ENCODE measurements around the gene ERC2. TPM values are rescaled to one million over a fixed set of nuclear protein-coding genes. Genes with fewer than 3 reads are reported as not detected.

The ERC2 gene
- total RNA-seq, 2 donors from 2014 or later, result 16.1 to 22.8 TPM

DNA sequence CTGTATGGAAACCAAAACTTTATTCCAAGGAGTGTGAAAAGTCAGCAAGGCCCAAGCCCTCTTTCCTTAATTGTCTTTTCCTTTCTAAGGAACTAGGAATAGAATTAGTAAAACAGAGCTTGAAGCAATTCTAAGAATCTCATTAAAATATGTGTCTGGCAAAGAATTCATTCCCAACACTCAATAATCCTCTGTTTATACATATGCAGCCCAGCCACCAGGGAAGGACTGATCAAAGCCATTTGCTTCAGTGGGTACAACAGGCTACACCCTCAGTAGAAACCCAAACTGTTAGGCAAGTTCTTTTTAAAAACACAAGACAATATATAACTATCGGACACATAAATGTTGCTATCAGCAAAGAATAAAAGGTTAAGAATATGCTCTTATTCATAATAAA lies 266.9 kb downstream of the ERC2 start:
- WGBS, 2 experiments (ENCODE audit: insufficient coverage in 1 of 2, insufficient read length in 1 of 2), result 0% methylated on average over 1 of the region's 1 CpG; no CpG with 5 or more reads in 1 of the 2 experiments
- Histone ChIP-seq H3K36me3 (ENCODE audit: control insufficient read depth, insufficient read depth, low read length) (no peaks in the 10 kb centered on the region), H3K27me3 (ENCODE audit: control insufficient read depth, insufficient read depth, low read length, poor library complexity, severe bottlenecking) (no peaks in the 10 kb centered on the region), H3K4me3 (ENCODE audit: low read length) (no peak overlapping the region), H3K9me3 (ENCODE audit: control insufficient read depth, low read length) (no peaks in the 10 kb centered on the region), H3K27ac (ENCODE audit: low read depth, low read length) (no peak overlapping the region), H3K9ac (ENCODE audit: extremely low read depth, low read length, poor library complexity, severe bottlenecking) (no peak overlapping the region), H3K4me1 (ENCODE audit: control insufficient read depth, insufficient read depth, low read length) (no peaks in the 10 kb centered on the region)
- no peaks in the 10 kb centered on the region for H3K9me3 Mint-ChIP-seq
- no peak overlapping the region for H3K27ac Mint-ChIP-seq
- no peak for DNase-seq
- H3K27me3 Mint-ChIP-seq (ENCODE audit: insufficient read depth), result no peaks in the 10 kb centered on the region
- peaks cover 7% of the 10 kb centered on the region for H3K4me1 Mint-ChIP-seq
- no peak overlapping the region for H3K4me3 Mint-ChIP-seq
- TF ChIP-seq, protein P1, sequence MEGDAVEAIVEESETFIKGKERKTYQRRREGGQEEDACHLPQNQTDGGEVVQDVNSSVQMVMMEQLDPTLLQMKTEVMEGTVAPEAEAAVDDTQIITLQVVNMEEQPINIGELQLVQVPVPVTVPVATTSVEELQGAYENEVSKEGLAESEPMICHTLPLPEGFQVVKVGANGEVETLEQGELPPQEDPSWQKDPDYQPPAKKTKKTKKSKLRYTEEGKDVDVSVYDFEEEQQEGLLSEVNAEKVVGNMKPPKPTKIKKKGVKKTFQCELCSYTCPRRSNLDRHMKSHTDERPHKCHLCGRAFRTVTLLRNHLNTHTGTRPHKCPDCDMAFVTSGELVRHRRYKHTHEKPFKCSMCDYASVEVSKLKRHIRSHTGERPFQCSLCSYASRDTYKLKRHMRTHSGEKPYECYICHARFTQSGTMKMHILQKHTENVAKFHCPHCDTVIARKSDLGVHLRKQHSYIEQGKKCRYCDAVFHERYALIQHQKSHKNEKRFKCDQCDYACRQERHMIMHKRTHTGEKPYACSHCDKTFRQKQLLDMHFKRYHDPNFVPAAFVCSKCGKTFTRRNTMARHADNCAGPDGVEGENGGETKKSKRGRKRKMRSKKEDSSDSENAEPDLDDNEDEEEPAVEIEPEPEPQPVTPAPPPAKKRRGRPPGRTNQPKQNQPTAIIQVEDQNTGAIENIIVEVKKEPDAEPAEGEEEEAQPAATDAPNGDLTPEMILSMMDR (conservative IDR thresholded peaks at IDR 0.05), result no peak
- H3K36me3 Mint-ChIP-seq (ENCODE audit: low read depth), result no peaks in the 10 kb centered on the region

DNA sequence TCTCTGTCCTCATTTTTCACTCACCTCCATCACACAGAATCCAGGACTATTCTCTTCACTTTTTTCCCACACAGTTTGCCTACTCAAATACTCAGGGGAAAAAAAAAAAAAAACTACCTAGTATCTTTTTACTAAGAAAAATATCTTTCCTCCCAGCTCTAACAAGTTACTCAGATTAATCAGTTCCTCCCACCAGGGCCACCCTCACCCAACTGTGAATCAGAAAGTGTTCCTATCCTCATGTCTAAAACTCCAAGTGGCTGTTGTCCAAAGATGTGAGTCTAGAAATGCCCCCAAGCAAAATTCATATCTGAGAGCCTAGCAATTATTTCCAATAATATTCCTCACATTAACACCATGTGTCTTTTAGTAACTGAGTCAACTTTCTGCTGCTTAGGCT lies 268.0 kb downstream of the ERC2 start:
- H3K9me3 ChIP-seq (ENCODE audit: control insufficient read depth, low read length), result no peaks in the 10 kb centered on the region

DNA sequence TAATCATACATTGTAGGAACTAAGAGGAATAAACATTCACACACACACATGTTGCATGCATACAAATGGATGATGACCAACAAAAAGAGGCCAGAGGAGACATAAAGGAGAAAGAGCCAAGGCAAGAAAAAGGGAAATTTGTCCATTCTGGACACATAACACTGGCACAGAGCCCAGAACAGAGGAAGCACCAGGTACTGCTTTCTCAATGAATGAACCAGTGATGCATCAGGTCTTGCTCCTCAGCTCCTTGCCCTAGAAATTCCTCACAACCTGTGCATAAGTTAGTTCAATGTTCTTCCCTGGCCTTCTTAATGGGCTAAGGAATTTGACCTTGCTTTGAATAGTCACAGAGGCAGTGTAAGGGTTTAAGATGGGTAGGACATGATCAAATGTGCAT lies 270.3 kb downstream of the ERC2 start:
- Histone ChIP-seq H3K27ac (ENCODE audit: low read depth, low read length) (no peak overlapping the region), H3K27me3 (ENCODE audit: control insufficient read depth, insufficient read depth, low read length, poor library complexity, severe bottlenecking) (no peaks in the 10 kb centered on the region), H3K36me3 (ENCODE audit: control insufficient read depth, insufficient read depth, low read length) (no peaks in the 10 kb centered on the region), H3K9me3 (ENCODE audit: control insufficient read depth, low read length) (no peaks in the 10 kb centered on the region), H3K4me1 (ENCODE audit: control insufficient read depth, insufficient read depth, low read length) (peaks cover 5% of the 10 kb centered on the region), H3K4me3 (ENCODE audit: low read length) (no peak overlapping the region), H3K9ac (ENCODE audit: extremely low read depth, low read length, poor library complexity, severe bottlenecking) (no peak overlapping the region)
- no peaks in the 10 kb centered on the region for H3K9me3 Mint-ChIP-seq
- H3K4me1 Mint-ChIP-seq, result peaks cover 17% of the 10 kb centered on the region
- no peak overlapping the region for H3K27ac Mint-ChIP-seq
- H3K4me3 Mint-ChIP-seq, result no peak overlapping the region
- TF ChIP-seq, protein P1 (conservative IDR thresholded peaks at IDR 0.05), result no peak
- H3K36me3 Mint-ChIP-seq (ENCODE audit: low read depth), result no peaks in the 10 kb centered on the region
- DNase-seq, result no peak
- no peaks in the 10 kb centered on the region for H3K27me3 Mint-ChIP-seq (ENCODE audit: insufficient read depth)

More for the DNA sequence above, 268.0 kb downstream of the ERC2 start:
- Histone ChIP-seq H3K4me1 (ENCODE audit: control insufficient read depth, insufficient read depth, low read length) (peaks cover 5% of the 10 kb centered on the region), H3K36me3 (ENCODE audit: control insufficient read depth, insufficient read depth, low read length) (no peaks in the 10 kb centered on the region), H3K4me3 (ENCODE audit: low read length) (no peak overlapping the region), H3K27ac (ENCODE audit: low read depth, low read length) (no peak overlapping the region), H3K27me3 (ENCODE audit: control insufficient read depth, insufficient read depth, low read length, poor library complexity, severe bottlenecking) (no peaks in the 10 kb centered on the region), H3K9ac (ENCODE audit: extremely low read depth, low read length, poor library complexity, severe bottlenecking) (no peak overlapping the region)
- TF ChIP-seq, protein P1 (conservative IDR thresholded peaks at IDR 0.05), result no peak
- no peak for DNase-seq
- Mint-ChIP-seq H3K4me3 (no peak overlapping the region), H3K9me3 (no peaks in the 10 kb centered on the region), H3K4me1 (peaks cover 17% of the 10 kb centered on the region), H3K27ac (no peak overlapping the region), H3K36me3 (ENCODE audit: low read depth) (no peaks in the 10 kb centered on the region), H3K27me3 (ENCODE audit: insufficient read depth) (no peaks in the 10 kb centered on the region)
